Gastroesophageal sphincter (tissue), 4 donors: ENCODE results near the gene CLASRP. TPM values are rescaled to one million over a fixed set of nuclear protein-coding genes. Genes with fewer than 3 reads are reported as not detected.

Experiments
- ATAC-seq: fragments of 150-250 bp; one replicate; pipeline ENCODE4 v1.9.1; 2016; ENCODE audit warnings: mild to moderate bottlenecking, moderate library complexity
- H3K27ac ChIP-seq, 4 donors: fragments of 200-600 bp; sonication (generic) in 3 of 4; 1 replicate in 3 of 4; 2 replicates in 1 of 4; pipeline ENCODE4 v1.5.1; 2016 to 2019
- H3K27me3 ChIP-seq: fragments of 200-600 bp; sonication (generic); one replicate; pipeline ENCODE4 v1.5.1; 2019
- H3K36me3 ChIP-seq, 2 donors: fragments of 200-600 bp; sonication (generic); one replicate each; pipeline ENCODE4 v1.5.1; 2019; ENCODE audit warnings: control low read depth in 1 of 2
- H3K4me1 ChIP-seq, 3 donors: fragments of 200-600 bp; sonication (generic); 1 replicate in 2 of 3; 2 replicates in 1 of 3; pipeline ENCODE4 v1.5.1; 2016 to 2019; ENCODE audit warnings: control low read depth in 2 of 3
- H3K4me3 ChIP-seq, 2 donors: fragments of 200-600 bp; sonication (generic); one replicate each; pipeline ENCODE4 v1.5.1; 2019; ENCODE audit warnings: mild to moderate bottlenecking in 1 of 2, moderate library complexity in 1 of 2
- H3K9me3 ChIP-seq, 3 donors: fragments of 200-600 bp; sonication (generic); one replicate each; pipeline ENCODE4 v1.5.1; 2017 to 2019; ENCODE audit warnings: control low read depth in 2 of 3
- CTCF ChIP-seq, 4 experiments: fragments of 200-600 bp in 2 of 4; fragments of 450-650 bp in 2 of 4; sonication (generic) in 1 of 4; IDR thresholded peaks; one replicate each; pipeline ENCODE4 v1.5.1; 2017 to 2019; ENCODE audit warnings: antibody characterized with exemption in 4 of 4, mild to moderate bottlenecking in 2 of 4, moderate library complexity in 2 of 4
- EP300 ChIP-seq: sonication (generic); formaldehyde crosslinking; IDR thresholded peaks from one replicate; pipeline ENCODE4 v1.6.1; 2017; ENCODE audit warnings: antibody characterized with exemption, mild to moderate bottlenecking
- POLR2A ChIP-seq, 2 donors: fragments of 450-650 bp; IDR thresholded peaks; one replicate each; pipeline ENCODE4 v1.6.1; 2017; ENCODE audit warnings: antibody characterized with exemption in 2 of 2, mild to moderate bottlenecking in 2 of 2, moderate library complexity in 1 of 2
- POLR2AphosphoS5 ChIP-seq: sonication (generic); formaldehyde crosslinking; IDR thresholded peaks from one replicate; pipeline ENCODE4 v1.6.1; 2017; ENCODE audit warnings: antibody characterized with exemption
- WGBS, 2 donors: methylation state at CpG; one replicate each; pipeline ENCODE4 v1.1.5; 2018; ENCODE audit warnings: low coverage in 1 of 2; 5-methylcytosine and 5-hydroxymethylcytosine counted together
- total RNA-seq, 4 donors: library from RNA; depleted of rRNA; stranded (reverse); fragments of >200 nt; gene quantifications; one replicate each; pipeline ENCODE4 v1.1.0, GENCODE V29; 2016

CLASRP gene
- total RNA-seq, 4 donors from 2014 or later: 33.6 to 82.5 (median 54.7) TPM

DNA sequence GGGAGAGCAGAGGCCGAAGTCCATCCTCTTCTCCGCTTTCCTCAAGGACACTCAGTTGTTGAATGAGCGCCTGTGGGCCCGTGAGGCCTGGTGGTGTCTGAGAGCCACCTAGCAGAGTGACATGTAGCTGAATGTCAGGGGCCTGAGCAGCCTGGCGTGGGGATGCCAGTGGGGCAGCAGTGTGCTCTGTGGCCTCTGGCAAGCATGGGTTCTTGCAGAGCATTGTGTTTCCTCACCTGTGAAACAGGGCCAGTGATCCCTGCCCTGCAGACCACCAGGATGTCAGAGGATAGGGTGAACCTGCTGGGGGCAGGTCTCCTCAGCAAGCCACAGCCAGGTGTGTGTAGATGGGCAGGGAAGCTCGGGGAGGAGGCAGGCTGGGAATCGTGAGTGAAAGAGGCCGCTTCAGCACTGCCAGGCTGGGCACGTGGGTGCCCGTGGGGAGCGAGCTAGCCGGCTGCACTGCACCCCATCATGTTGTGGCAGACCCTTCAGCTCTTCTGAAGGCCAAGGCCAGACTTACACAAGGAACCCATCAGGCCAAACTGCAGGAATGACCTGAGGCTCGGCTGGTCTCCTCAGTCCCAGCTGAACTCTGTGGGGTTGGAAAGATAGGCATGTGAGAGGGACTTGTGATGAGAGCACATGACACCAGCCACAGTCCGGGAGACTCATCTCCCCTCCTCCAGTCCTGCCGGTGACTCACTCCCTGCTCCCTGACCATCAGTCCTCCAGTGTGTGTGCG, 59.1 kb downstream of the CLASRP start:
- no peak overlapping the region for H3K4me3 ChIP-seq
- WGBS, 2 donors: 18% methylated on average over 2 of the region's 16 CpGs; no CpG with 5 or more reads in 1 of the 2 donors
- TF ChIP-seq CTCF (IDR thresholded peaks at IDR 0.05) (no peak), POLR2AphosphoS5 (no peak), POLR2A (IDR thresholded peaks at IDR 0.05) (no peak), EP300 (no peak)
- H3K27ac ChIP-seq: peak overlapping the region in 2 of 4 donors; percentile 44 to 45
- no peaks in the 10 kb centered on the region for H3K27me3 ChIP-seq
- peaks cover 0 to 82% (median 36%) of the 10 kb centered on the region in 3 donors for H3K4me1 ChIP-seq
- ATAC-seq: peak; percentile 37
- no peaks in the 10 kb centered on the region for H3K9me3 ChIP-seq
- H3K36me3 ChIP-seq: no peaks in the 10 kb centered on the region

GRCh38 chr19:45098521-45099466, 59.9 kb downstream of the CLASRP start:
- ATAC-seq: peak; percentile 21
- Histone ChIP-seq H3K9me3 (no peaks in the 10 kb centered on the region), H3K27me3 (no peaks in the 10 kb centered on the region), H3K27ac (peak overlapping the region in 2 of 4 donors; percentile 45 to 51), H3K36me3 (no peaks in the 10 kb centered on the region), H3K4me1 (peaks cover 0 to 85% (median 41%) of the 10 kb centered on the region in 3 donors), H3K4me3 (no peak overlapping the region)
- 40% methylated on average over 9 of the region's 15 CpGs; no CpG with 5 or more reads in 1 of the 2 donors for WGBS, 2 donors
- TF ChIP-seq CTCF (IDR thresholded peaks at IDR 0.05): no peak
- TF ChIP-seq POLR2AphosphoS5: no peak
- TF ChIP-seq POLR2A (IDR thresholded peaks at IDR 0.05): no peak

DNA sequence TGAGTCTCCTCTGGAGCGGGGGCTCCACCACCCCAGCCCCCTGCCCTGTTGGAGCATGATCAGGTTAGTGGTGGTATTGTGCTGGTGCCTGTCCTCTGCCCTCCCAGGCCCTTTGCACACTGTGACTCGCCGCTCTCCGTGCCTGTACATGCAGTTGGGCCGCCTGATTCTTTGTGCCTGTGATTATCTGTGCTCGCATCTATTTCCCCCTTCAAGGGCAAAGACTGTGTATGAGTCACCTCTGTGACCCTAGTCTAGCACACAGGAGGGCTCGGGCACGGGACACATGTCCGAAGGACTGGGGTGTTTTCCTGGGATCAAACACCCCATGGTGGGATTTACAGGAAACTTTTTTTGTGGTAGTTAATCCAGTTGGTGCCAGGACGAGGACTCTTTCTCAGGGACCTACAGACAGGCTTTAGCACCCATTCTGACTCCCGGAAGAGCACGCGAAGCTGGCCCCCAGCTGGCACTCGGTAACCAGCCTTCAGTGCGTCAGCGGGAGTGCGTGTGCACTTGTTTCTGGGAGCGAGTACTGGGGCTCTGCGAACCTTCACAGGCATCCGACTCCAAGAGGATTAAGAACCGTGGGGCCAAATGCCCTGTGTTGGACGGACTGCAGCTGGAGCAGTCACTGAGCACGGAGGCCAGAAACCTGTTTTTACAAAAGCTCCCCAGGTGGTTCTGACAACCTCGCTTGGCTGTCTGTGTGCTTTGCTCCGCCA, 60.8 kb downstream of the CLASRP start:
- TF ChIP-seq EP300: no peak
- TF ChIP-seq POLR2AphosphoS5: peak; percentile 22
- 35 to 59% methylated on average over 4 to 9 of the region's 25 CpGs for WGBS, 2 donors
- Histone ChIP-seq H3K4me1 (peaks cover 0 to 85% (median 40%) of the 10 kb centered on the region in 3 donors), H3K27ac (peak overlapping the region in 3 of 4 donors; percentile 12 to 51 (median 44)), H3K4me3 (no peak overlapping the region), H3K27me3 (no peaks in the 10 kb centered on the region), H3K9me3 (no peaks in the 10 kb centered on the region), H3K36me3 (no peaks in the 10 kb centered on the region)
- no peak for ATAC-seq

DNA sequence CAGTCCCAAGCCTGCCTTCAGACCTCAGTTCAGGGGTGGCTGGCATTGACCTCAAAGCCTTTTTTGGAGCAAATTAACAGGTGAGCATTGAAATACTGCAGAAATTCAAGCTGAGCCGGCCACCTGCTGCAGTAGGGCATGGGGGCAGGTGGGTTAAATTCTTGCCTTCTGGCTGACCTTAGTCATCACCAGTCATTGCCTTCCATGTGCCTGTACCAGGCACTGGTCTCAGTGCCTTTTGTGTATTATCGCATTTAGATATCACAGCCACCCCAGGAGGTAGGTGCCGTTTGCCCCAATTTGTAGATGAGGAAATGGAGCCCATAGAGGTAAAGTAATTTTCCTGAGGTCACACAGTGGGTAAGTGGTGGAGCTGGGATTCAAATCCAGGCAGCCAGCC, 61.4 kb downstream of the CLASRP start:
- Histone ChIP-seq H3K36me3 (no peaks in the 10 kb centered on the region), H3K9me3 (no peaks in the 10 kb centered on the region), H3K27ac (peak overlapping the region in 3 of 4 donors; percentile 10 to 51 (median 12)), H3K4me3 (no peak overlapping the region), H3K27me3 (no peaks in the 10 kb centered on the region), H3K4me1 (peaks cover 0 to 85% (median 35%) of the 10 kb centered on the region in 3 donors)
- WGBS, 2 donors: no CpG with 5 or more reads among the region's 3 CpGs
- ATAC-seq: no peak
- no peak for TF ChIP-seq POLR2AphosphoS5
- no peak for TF ChIP-seq CTCF (IDR thresholded peaks at IDR 0.05)
- no peak for TF ChIP-seq POLR2A (IDR thresholded peaks at IDR 0.05)
- no peak for TF ChIP-seq EP300

GRCh38 chr19:45100846-45101252, 62.0 kb downstream of the CLASRP start:
- 80% methylated on average over 1 of the region's 8 CpGs for WGBS, 2 donors
- Histone ChIP-seq H3K27ac (peak overlapping the region in 1 of 4 donors; percentile 10), H3K9me3 (no peaks in the 10 kb centered on the region), H3K4me3 (no peak overlapping the region), H3K4me1 (peaks cover 0 to 85% (median 35%) of the 10 kb centered on the region in 3 donors), H3K27me3 (no peaks in the 10 kb centered on the region), H3K36me3 (no peaks in the 10 kb centered on the region)
- ATAC-seq: no peak
- no peak for TF ChIP-seq CTCF (IDR thresholded peaks at IDR 0.05)
- no peak for TF ChIP-seq POLR2AphosphoS5
- TF ChIP-seq POLR2A (IDR thresholded peaks at IDR 0.05): no peak
- TF ChIP-seq EP300: no peak
